GM12878 (cell line): ENCODE results near the gene ARL6IP5. TPM values are rescaled to one million over a fixed set of nuclear protein-coding genes. Genes with fewer than 3 reads are reported as not detected.

ENCODE experiments used
- ATAC-seq: fragments of 200-7000 bp; cut with Tn5 transposase; 3 replicates; pipeline ENCODE4 v1.9.1; 2020; ENCODE audit warnings: mild to moderate bottlenecking, moderate library complexity
- BruUV-seq: library from RNA; stranded (reverse); fragments of 400-500 nt; replicated peaks from 2 replicates; lab custom pipeline; 2021; lab: Mats Ljungman, UMichigan
- CTCF ChIA-PET: fragments of 300-600 bp; sonication (Branson Sonifier 250); formaldehyde crosslinking; extraction: SDS; loops from one replicate; lab custom pipeline; 2021; ENCODE audit warnings: inconsistent platforms; lab: Yijun Ruan, JAX
- POLR2A ChIA-PET: fragments of 350-600 bp; formaldehyde crosslinking; extraction: SDS; loops from one replicate; lab custom pipeline; 2021; ENCODE audit warnings: inconsistent platforms; lab: Charles Lee
- RAD21 ChIA-PET: fragments of 300-600 bp; sonication (Branson Sonifier 250); formaldehyde crosslinking; loops from one replicate; lab custom pipeline; 2023; ENCODE audit warnings: antibody characterized with exemption; ENCODE audit not compliant: unreplicated experiment; lab: Charles Lee
- SMC1A ChIA-PET: fragments of 300-600 bp; sonication (Branson Sonifier 250); formaldehyde crosslinking; loops from one replicate; lab custom pipeline; 2023; ENCODE audit not compliant: unreplicated experiment, uncharacterized antibody; lab: Charles Lee
- DNase-seq: peaks from one replicate; pipeline ENCODE4 v3.0.0-alpha.2; 2011; ENCODE audit warnings: low read depth, low spot score
- FAIRE-seq: peaks from 3 replicates; lab custom pipeline; 2011; peaks lifted over from hg19 to GRCh38; lab: Jason Lieb, UNC
- H2AFZ ChIP-seq: 2 replicates; pipeline ENCODE4 v1.6.0; 2011; ENCODE audit warnings: low read depth, low read length, control low read depth; ENCODE audit not compliant: control insufficient read depth
- H3K27ac ChIP-seq: 2 replicates; pipeline ENCODE4 v1.5.1; 2011; ENCODE audit warnings: control low read depth; ENCODE audit not compliant: control insufficient read depth, insufficient read depth
- H3K27me3 ChIP-seq, 2 experiments: replicated peaks in 1 of 2; 2 replicates each; pipeline versions ENCODE4 v1.6.0 to v1.6.1; 2011; ENCODE audit warnings: low read length in 1 of 2; ENCODE audit not compliant: control insufficient read depth in 2 of 2, insufficient read depth in 2 of 2
- H3K36me3 ChIP-seq, 2 experiments: 2 replicates each; pipeline ENCODE4 v1.5.1; 2011; ENCODE audit warnings: low read length in 1 of 2; ENCODE audit not compliant: control insufficient read depth in 2 of 2, insufficient read depth in 2 of 2
- H3K4me1 ChIP-seq: 2 replicates; pipeline ENCODE4 v1.6.1; 2011; ENCODE audit warnings: mild to moderate bottlenecking, low read length, moderate library complexity, mixed read lengths; ENCODE audit not compliant: control insufficient read depth, insufficient read depth
- H3K4me2 ChIP-seq: 2 replicates; pipeline ENCODE4 v1.6.0; 2011; ENCODE audit warnings: control low read depth; ENCODE audit not compliant: control insufficient read depth, insufficient read depth
- H3K4me3 ChIP-seq: fragments of 200-600 bp; sonication (generic); 2 replicates; pipeline ENCODE4 v1.5.1; 2016
- H3K79me2 ChIP-seq: 2 replicates; pipeline ENCODE4 v1.6.0; 2011; ENCODE audit warnings: low read length; ENCODE audit not compliant: control insufficient read depth, insufficient read depth
- H3K9ac ChIP-seq: 2 replicates; pipeline ENCODE4 v1.8.0; 2011; ENCODE audit warnings: low read length, control low read depth, mixed read lengths; ENCODE audit not compliant: control insufficient read depth, insufficient read depth
- H3K9me3 ChIP-seq: replicated peaks from 3 replicates; pipeline ENCODE4 v1.5.1; 2011; ENCODE audit warnings: mild to moderate bottlenecking, low read length; ENCODE audit not compliant: control insufficient read depth, insufficient read depth
- H4K20me1 ChIP-seq: 2 replicates; pipeline ENCODE4 v1.6.0; 2011; ENCODE audit not compliant: control insufficient read depth, insufficient read depth
- BCL11A ChIP-seq: IDR thresholded peaks from 2 replicates; pipeline ENCODE4 v1.6.1; 2011; ENCODE audit warnings: low read depth, low read length
- KLF5 ChIP-seq: fragments of 450-650 bp; IDR thresholded peaks from 2 replicates; pipeline ENCODE4 v1.6.1; 2014; ENCODE audit warnings: mild to moderate bottlenecking; ENCODE audit not compliant: partially characterized antibody
- NR2F1 ChIP-seq: fragments of 450-650 bp; conservative IDR thresholded peaks from 2 replicates; pipeline ENCODE4 v1.6.1; 2017; ENCODE audit warnings: mild to moderate bottlenecking
- RELA ChIP-seq: fragments of 450-650 bp; IDR thresholded peaks from 2 replicates; pipeline ENCODE4 v1.8.0; 2014; ENCODE audit warnings: borderline replicate concordance; ENCODE audit not compliant: partially characterized antibody
- ZBTB11 ChIP-seq: fragments of 450-650 bp; formaldehyde crosslinking; IDR thresholded peaks from 2 replicates; pipeline ENCODE4 v1.5.0; 2022; ENCODE audit warnings: mild to moderate bottlenecking, missing genetic modification characterization
- WGBS: methylation state at CpG from one replicate; pipeline ENCODE4 v1.1.6; 2016; ENCODE audit warnings: low lambda C conversion rate; ENCODE audit not compliant: insufficient replicate concordance, insufficient coverage; ENCODE audit errors: missing lambda C conversion rate; 5-methylcytosine and 5-hydroxymethylcytosine counted together
- in situ Hi-C: fragments of 300-500 bp; cut with MboI; formaldehyde crosslinking; loops from 9 replicates; pipeline ENCODE4 v1.14.3; 2018; ENCODE audit warnings: mixed read lengths
- intact Hi-C: fragments of 100-400 bp; cut with micrococcal nuclease; formaldehyde crosslinking; loops from one replicate; pipeline ENCODE4 v1.14.2; 2022; ENCODE audit not compliant: unreplicated experiment
- polyA plus RNA-seq, 11 experiments: library from polyadenylated mRNA; depleted of rRNA in 4 of 11; unstranded in 6 of 11; stranded (reverse) in 5 of 11; fragments of >200 nt; fragmentation: Nextera tagmentation in 4 of 11; fragmentation: Illumina TruSeq in 1 of 11; extraction: Ambion mirVana in 4 of 11; extraction: Trizol in 1 of 11; gene quantifications; 1 replicate in 1 of 11; 2 replicates in 10 of 11; pipeline versions ENCODE4 v1.2.1 to v1.2.3, GENCODE V29; 2011 to 2016; ENCODE audit warnings: inconsistent platforms in 2 of 11, missing spikeins in 2 of 11, low read depth in 1 of 11
- total RNA-seq, 4 experiments: library from RNA; depleted of rRNA in 3 of 4; stranded (reverse); fragments of >200 nt in 3 of 4; fragmentation: Illumina TruSeq in 1 of 4; extraction: Trizol in 1 of 4; gene quantifications; 2 replicates each; pipeline versions ENCODE4 v1.2.1 to v1.2.3, GENCODE V29; 2013 to 2021
- TF ChIP-seq, protein P1 (sequence below): IDR thresholded peaks from 2 replicates; pipeline ENCODE4 v1.6.1; 2012; ENCODE audit warnings: low read depth, low read length, improper control_type of control experiment
- TF ChIP-seq, protein P2 (sequence below): IDR thresholded peaks from 2 replicates; pipeline ENCODE4 v1.6.1; 2011; ENCODE audit warnings: low read depth, mild to moderate bottlenecking, low read length, moderate library complexity, borderline replicate concordance; ENCODE audit errors: extremely low read depth
- TF ChIP-seq, protein P3 (sequence below): IDR thresholded peaks from 2 replicates; pipeline ENCODE4 v1.6.1; 2011; ENCODE audit warnings: low read depth, low read length, improper control_type of control experiment, borderline replicate concordance

Gene ARL6IP5
- total and polyA plus RNA-seq, 10 of the 15 experiments (the other 5 are each of a cell fraction or from before 2014, with no cell fraction given) = 78.2 to 310 (median 148) TPM

DNA sequence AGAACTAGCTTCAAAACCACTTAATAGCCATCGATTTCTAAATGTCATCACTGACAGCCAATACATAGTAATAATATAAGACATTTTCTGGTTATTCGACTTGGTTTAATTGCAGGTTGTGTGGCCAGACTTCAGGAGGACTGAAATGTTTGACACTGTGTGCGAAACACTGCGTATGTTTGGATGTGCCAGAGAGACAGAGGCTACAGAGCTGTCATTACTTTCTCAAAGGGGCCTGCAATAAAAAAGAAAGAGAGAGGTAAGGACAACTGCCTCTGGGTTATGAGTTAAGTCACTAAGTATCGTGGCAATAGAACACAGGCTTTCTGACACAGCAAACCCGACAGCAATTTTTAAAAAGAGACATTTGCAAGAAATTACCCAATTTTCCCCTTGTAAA is 36.8 kb downstream of the ARL6IP5 start:
- ChIA-PET RAD21 (interaction anchor here (0.6 to 4.4 kb wide), 25 partner anchors 14 to 550 kb away, joined by 3 to 67 read pairs (median 4); partner anchors contain the start of gene TMF1), POLR2A (interaction anchor here (0.6 kb wide), 1 partner anchor 72 kb away, joined by 4 read pairs; no protein-coding TSS in a partner anchor), CTCF (interaction anchor here (0.6 to 6.8 kb wide), 53 partner anchors 10 to 551 kb away, joined by 3 to 117 read pairs (median 5); partner anchors contain the start of gene EOGT), SMC1A (interaction anchor here (0.6 to 4.3 kb wide), 40 partner anchors 15 to 1721 kb away, joined by 3 to 58 read pairs (median 4); no protein-coding TSS in a partner anchor)
- no peak overlapping the region for H3K9ac ChIP-seq
- intact Hi-C loops = loop anchor here (1.0 to 10.0 kb wide), 4 partner anchors 185 to 823 kb away; no protein-coding TSS in a partner anchor
- no peak for FAIRE-seq
- no peaks in the 10 kb centered on the region for H4K20me1 ChIP-seq
- no peak; the same call in 2 of the 3 replicates for ATAC-seq
- no peak overlapping the region for H3K27ac ChIP-seq
- H3K36me3 ChIP-seq = no peaks in the 10 kb centered on the region
- WGBS = 66% methylated on average over 6 of the region's 6 CpGs
- no peak overlapping the region for H3K4me2 ChIP-seq
- TF ChIP-seq, protein P1, sequence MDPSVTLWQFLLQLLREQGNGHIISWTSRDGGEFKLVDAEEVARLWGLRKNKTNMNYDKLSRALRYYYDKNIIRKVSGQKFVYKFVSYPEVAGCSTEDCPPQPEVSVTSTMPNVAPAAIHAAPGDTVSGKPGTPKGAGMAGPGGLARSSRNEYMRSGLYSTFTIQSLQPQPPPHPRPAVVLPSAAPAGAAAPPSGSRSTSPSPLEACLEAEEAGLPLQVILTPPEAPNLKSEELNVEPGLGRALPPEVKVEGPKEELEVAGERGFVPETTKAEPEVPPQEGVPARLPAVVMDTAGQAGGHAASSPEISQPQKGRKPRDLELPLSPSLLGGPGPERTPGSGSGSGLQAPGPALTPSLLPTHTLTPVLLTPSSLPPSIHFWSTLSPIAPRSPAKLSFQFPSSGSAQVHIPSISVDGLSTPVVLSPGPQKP = no peak
- TF ChIP-seq RELA = no peak
- no peak for TF ChIP-seq NR2F1
- TF ChIP-seq KLF5 = no peak
- TF ChIP-seq, protein P2, sequence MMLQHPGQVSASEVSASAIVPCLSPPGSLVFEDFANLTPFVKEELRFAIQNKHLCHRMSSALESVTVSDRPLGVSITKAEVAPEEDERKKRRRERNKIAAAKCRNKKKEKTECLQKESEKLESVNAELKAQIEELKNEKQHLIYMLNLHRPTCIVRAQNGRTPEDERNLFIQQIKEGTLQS = no peak
- TF ChIP-seq BCL11A = no peak
- TF ChIP-seq ZBTB11 = no peak
- TF ChIP-seq, protein P3, sequence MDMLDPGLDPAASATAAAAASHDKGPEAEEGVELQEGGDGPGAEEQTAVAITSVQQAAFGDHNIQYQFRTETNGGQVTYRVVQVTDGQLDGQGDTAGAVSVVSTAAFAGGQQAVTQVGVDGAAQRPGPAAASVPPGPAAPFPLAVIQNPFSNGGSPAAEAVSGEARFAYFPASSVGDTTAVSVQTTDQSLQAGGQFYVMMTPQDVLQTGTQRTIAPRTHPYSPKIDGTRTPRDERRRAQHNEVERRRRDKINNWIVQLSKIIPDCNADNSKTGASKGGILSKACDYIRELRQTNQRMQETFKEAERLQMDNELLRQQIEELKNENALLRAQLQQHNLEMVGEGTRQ = no peak
- no peaks in the 10 kb centered on the region for H3K9me3 ChIP-seq
- DNase-seq = no peak
- no TSS peak for BruUV-seq
- in situ Hi-C loops = loop anchor here (10.0 kb wide), 1 partner anchor 553 kb away; no protein-coding TSS in a partner anchor
- no peaks in the 10 kb centered on the region for H3K4me1 ChIP-seq
- H3K79me2 ChIP-seq = no peaks in the 10 kb centered on the region
- peaks cover 0 to 3% of the 10 kb centered on the region in 2 experiments; a peak in 1 of 4 replicates for H3K27me3 ChIP-seq
- H2AFZ ChIP-seq = no peak overlapping the region
- H3K4me3 ChIP-seq = no peak overlapping the region
